ENCODE data around the gene SCYL1.
A peak's percentile ranks its signal among the peaks of the same experiment; 100 is the strongest.

SCYL1 gene

GRCh38 chr11:65479184-65480145 is 45.4 kb upstream of the SCYL1 start:
- DNase-seq: peak; percentile 85
- in situ Hi-C loops (cut with HindIII; ENCODE audit: low pct_ligation_motif_present, low sequenced_read_pairs): no loop called here
- peak overlapping the region; percentile 12 for H3K4me3 ChIP-seq (ENCODE audit: low read depth, low read length)

DNA sequence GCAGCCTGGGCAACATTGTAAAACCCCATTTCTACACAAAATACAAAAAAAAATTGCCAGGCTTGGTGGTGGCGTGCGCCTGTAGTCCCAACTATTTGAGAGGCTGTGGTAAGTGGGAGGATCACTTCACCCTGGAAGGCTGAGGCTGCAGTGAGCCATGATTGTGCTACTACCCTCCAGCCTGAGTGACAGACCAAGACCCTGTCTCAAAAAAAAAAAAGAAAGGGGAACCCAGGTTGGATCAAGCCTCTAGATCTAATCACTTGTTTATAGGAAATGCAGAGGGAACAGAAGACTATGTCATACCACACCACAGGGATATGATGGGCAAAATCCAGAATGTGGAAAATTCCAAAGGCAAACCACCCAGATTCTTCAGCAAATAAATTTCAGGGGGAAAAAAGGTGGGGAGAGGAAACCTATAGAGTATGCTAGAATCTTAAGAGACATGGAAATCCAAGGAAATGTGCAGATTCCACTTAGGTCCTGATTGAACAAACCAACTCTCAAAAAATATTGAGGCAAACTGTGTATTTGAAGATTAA is 42.5 kb upstream of the SCYL1 start:
- no peak for DNase-seq
- H3K4me3 ChIP-seq (ENCODE audit: low read depth, low read length): no peak overlapping the region
- in situ Hi-C loops (cut with HindIII; ENCODE audit: low pct_ligation_motif_present, low sequenced_read_pairs): no loop called here
- no peak for TF ChIP-seq CTCF (IDR thresholded peaks at IDR 0.05; ENCODE audit: low read depth, low read length, missing control alignments)
- no peaks in the 10 kb centered on the region for H3K27me3 ChIP-seq (replicated peaks)
- no peaks in the 10 kb centered on the region for H3K36me3 ChIP-seq (replicated peaks)
- no peak overlapping the region for H3K27ac ChIP-seq

More at GRCh38 chr11:65479184-65480145, 45.4 kb upstream of the SCYL1 start:
- peak; percentile 72 for TF ChIP-seq CTCF (IDR thresholded peaks at IDR 0.05; ENCODE audit: low read depth, low read length, missing control alignments)
- Histone ChIP-seq H3K27me3 (replicated peaks) (no peaks in the 10 kb centered on the region), H3K36me3 (replicated peaks) (no peaks in the 10 kb centered on the region), H3K27ac (peak overlapping the region; percentile 100)

- H3K27me3 ChIP-seq (replicated peaks): no peaks in the 10 kb centered on the region
- H3K4me3 ChIP-seq (ENCODE audit: low read depth, low read length): no peak overlapping the region
- TF ChIP-seq CTCF (IDR thresholded peaks at IDR 0.05; ENCODE audit: low read depth, low read length, missing control alignments): no peak
- no peaks in the 10 kb centered on the region for H3K36me3 ChIP-seq (replicated peaks)
- no peak for DNase-seq
- H3K27ac ChIP-seq: peak overlapping the region; percentile 8
- in situ Hi-C loops (cut with HindIII; ENCODE audit: low pct_ligation_motif_present, low sequenced_read_pairs): no loop called here
These were observed 39.0 kb upstream of the SCYL1 start for GRCh38 chr11:65485920-65486219.

GRCh38 chr11:65486570-65487466 is 38.1 kb upstream of the SCYL1 start:
- Histone ChIP-seq H3K27me3 (replicated peaks) (no peaks in the 10 kb centered on the region), H3K36me3 (replicated peaks) (no peaks in the 10 kb centered on the region), H3K4me3 (ENCODE audit: low read depth, low read length) (no peak overlapping the region), H3K27ac (peak overlapping the region; percentile 93)
- no peak for DNase-seq
- in situ Hi-C loops (cut with HindIII; ENCODE audit: low pct_ligation_motif_present, low sequenced_read_pairs): no loop called here
- TF ChIP-seq CTCF (IDR thresholded peaks at IDR 0.05; ENCODE audit: low read depth, low read length, missing control alignments): no peak

DNA sequence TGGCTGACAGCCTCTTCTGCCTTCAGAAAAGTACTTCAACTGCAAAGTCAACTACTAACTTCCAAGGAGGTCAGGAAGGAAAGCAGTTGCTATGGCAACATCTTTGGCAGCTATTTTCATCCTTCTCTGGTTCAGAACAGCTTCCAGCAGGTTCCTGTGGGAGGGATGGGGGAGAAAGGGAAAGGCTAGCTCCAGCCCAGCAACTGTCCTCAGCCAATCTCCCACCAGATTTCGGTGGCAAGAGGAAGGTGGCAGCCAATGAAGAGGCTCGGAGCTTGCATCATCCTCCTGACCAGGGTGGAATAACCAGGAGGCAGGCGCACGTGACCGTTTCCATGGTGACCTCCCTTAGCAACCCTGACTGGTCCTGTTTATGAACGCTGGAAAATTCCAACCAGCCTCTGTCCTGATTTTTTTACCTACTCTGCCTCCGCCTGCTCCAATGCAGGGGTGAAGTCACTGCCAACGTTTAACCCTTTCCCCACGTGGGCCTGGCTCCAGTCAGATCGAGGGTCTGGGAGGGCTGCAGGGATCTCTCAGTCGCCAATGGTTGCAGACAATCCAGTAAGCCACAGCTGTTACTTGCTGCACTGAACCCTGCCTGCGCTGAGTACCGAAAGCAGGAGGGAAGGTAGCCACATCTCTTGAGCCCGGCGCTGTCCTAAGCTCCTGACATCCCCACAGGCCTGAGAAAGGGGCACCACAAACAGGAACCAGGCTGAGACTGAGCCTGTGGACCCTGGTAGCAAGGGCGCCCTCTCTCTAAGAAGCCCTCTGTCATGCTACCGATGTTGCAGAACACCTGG is 37.2 kb upstream of the SCYL1 start:
- no peaks in the 10 kb centered on the region for H3K36me3 ChIP-seq (replicated peaks)
- peak overlapping the region; percentile 99 for H3K27ac ChIP-seq
- no peaks in the 10 kb centered on the region for H3K27me3 ChIP-seq (replicated peaks)
- in situ Hi-C loops (cut with HindIII; ENCODE audit: low pct_ligation_motif_present, low sequenced_read_pairs): no loop called here
- peak; percentile 100 for DNase-seq
- H3K4me3 ChIP-seq (ENCODE audit: low read depth, low read length): peak overlapping the region; percentile 3
- TF ChIP-seq CTCF (IDR thresholded peaks at IDR 0.05; ENCODE audit: low read depth, low read length, missing control alignments): no peak

Measured in brain microvascular endothelial cell (primary cell).